Heart right ventricle (tissue), 16 donors: ENCODE measurements around the gene AMZ1. TPM values are rescaled to one million over a fixed set of nuclear protein-coding genes. Genes with fewer than 3 reads are reported as not detected.

Experiments
- ATAC-seq, 8 donors: fragments of 200-7000 bp; cut with Tn5 transposase; one replicate each; pipeline ENCODE4 v1.9.1; 2020; ENCODE audit warnings: mild to moderate bottlenecking in 8 of 8, moderate library complexity in 8 of 8, moderate number of reproducible peaks in 1 of 8
- DNase-seq, 2 donors: peaks; one replicate each; pipeline ENCODE4 v3.0.0-alpha.2; 2020
- H3K27ac ChIP-seq, 10 donors: fragments of 200-600 bp; sonication (generic) in 2 of 10; one replicate each; pipeline versions ENCODE4 v1.5.0 to v1.8.0; 2020 to 2022; ENCODE audit warnings: mild to moderate bottlenecking in 3 of 10
- H3K27me3 ChIP-seq, 7 donors: fragments of 200-600 bp; one replicate each; pipeline ENCODE4 v1.8.0; 2021 to 2022; ENCODE audit warnings: mild to moderate bottlenecking in 2 of 7
- H3K36me3 ChIP-seq, 9 donors: fragments of 200-600 bp; sonication (generic) in 1 of 9; one replicate each; pipeline versions ENCODE4 v1.5.0 to v1.8.0; 2020 to 2022; ENCODE audit warnings: mild to moderate bottlenecking in 2 of 9
- H3K4me1 ChIP-seq, 9 donors: fragments of 200-600 bp; sonication (generic) in 1 of 9; one replicate each; pipeline versions ENCODE4 v1.5.0 to v1.8.0; 2020 to 2022; ENCODE audit warnings: mild to moderate bottlenecking in 4 of 9
- H3K4me3 ChIP-seq, 10 donors: fragments of 200-600 bp; sonication (generic) in 2 of 10; one replicate each; pipeline versions ENCODE4 v1.5.0 to v1.8.0; 2020 to 2022; ENCODE audit warnings: mild to moderate bottlenecking in 7 of 10, moderate library complexity in 2 of 10
- H3K9me3 ChIP-seq, 11 donors: fragments of 200-600 bp in 10 of 11; sonication (generic) in 2 of 11; one replicate each; pipeline versions ENCODE4 v1.5.0 to v1.8.0; 2013 to 2022; ENCODE audit warnings: mild to moderate bottlenecking in 2 of 11, control low read depth in 1 of 11, moderate library complexity in 1 of 11
- CTCF ChIP-seq, 9 donors: fragments of 200-600 bp; sonication (generic) in 2 of 9; IDR thresholded peaks; one replicate each; pipeline versions ENCODE4 v1.5.0 to v1.8.0; 2021 to 2022; ENCODE audit warnings: antibody characterized with exemption in 9 of 9, mild to moderate bottlenecking in 5 of 9, moderate library complexity in 1 of 9
- WGBS, 2 donors: extraction: QIAGEN DNeasy Blood & Tissue Kit; methylation state at CpG; one replicate each; pipeline ENCODE4 v1.1.7; 2013; ENCODE audit warnings: inconsistent platforms in 1 of 2; 5-methylcytosine and 5-hydroxymethylcytosine counted together
- intact Hi-C, 10 donors: fragments of 100-400 bp; cut with DNase I; formaldehyde crosslinking; loops; one replicate each; pipeline versions ENCODE4 v1.11.1 to v1.14.2; 2022
- polyA plus RNA-seq, 2 donors: library from polyadenylated mRNA; stranded (reverse); fragments of 200-250 nt; gene quantifications; one replicate each; pipeline ENCODE4 v1.2.3, GENCODE V29; 2013
- total RNA-seq, 10 donors: library from RNA; stranded (reverse); fragmentation: NEBNext Ultra II Directional in 3 of 10; extraction: Animal tissue kit (Norgen Biotek cat#: 25700) in 3 of 10; gene quantifications; one replicate each; pipeline versions ENCODE4 v1.2.1 to v1.2.4, GENCODE V29; 2021 to 2023
- donor health status: Arrhythmogenic right ventricular cardiomyopathy.
- donor health status: ischemic (EF 13 %, LVEDD 7.1; RV severe dilation, severe dysfunction).
- donor health status: healthy with polysubstance abuse.
- donor health status: DM: no; HTN: yes; CAD: no.
- donor health status: DM: no; HTN: no; CAD: no.
- donor health status: ischemic (EF 25% LVEDD 6.9; RV normal size, moderate dysfunction).
- donor health status: ischemic (EF 25% LVEDD 5.7; RV mildly dilated, moderate dysfunction).
- donor health status: healthy.
- donor health status: DM: yes; HTN: yes; CAD: no.
- donor health status: Ischemic cardiomyopathy.
- donor health status: ischemic (EF 35%, LVEDD 5.7; RV mildly dilated, moderate dysfunction).
- donor health status: nonischemic (EF 11% LVEDD 7.7; RV severe dilation, severe dysfunction).
- donor health status: DM: yes; HTN: yes; CAD: no.
- donor health status: PGD.
- donor health status: ischemic (EF 29% LVEDD 5.4; RV normal size, mild dysfunction).
- donor health status: nonischemic (EF 23%, LVEDD 6.1; RV moderate dilation, normal function).

The AMZ1 gene
- total and polyA plus RNA-seq, 12 donors = 0.04 to 0.11 (median 0.07) TPM; not detected in 4

DNA sequence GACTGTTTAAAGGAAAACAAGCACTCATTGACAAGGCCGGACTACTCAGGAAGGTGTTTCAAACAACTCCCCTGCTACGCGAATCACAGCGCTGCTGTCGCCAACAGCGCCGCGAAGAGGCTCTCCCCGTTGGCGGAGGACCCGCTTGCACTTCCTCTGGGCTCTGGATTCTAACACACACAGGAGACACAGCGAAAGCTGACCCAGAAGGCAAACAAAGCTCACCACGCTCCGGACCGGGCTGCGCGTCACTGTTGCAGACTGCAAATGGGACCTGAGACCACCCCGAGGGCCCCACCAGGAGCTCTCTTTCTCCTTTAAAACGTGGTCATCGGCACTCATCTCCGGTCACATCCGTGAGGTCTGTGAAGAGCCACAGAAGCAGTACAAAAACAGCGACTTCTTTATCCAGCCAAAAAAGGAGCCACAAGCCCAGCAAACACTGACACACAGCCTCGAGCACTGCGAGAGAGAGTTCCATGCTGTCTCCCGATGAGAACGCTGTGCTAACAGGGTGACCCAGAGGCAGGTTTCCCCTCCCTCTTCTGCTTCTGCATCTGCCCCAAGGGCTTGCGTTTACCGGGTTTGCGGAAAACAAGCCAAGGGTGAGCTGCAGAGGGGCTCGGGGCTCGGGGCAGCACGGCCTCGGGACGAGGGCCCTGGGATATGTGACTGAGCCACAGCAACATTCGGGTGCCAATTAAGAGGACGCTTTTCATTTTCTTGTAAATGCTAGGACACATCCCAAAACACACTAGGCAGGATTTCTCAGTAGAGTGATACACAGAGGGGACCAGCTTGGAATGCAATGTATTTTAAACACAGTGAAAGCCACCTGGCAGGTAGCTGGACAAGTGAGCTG is 41.3 kb downstream of the AMZ1 start:
- intact Hi-C loops = loop anchor here in 1 of 10 donors (10.0 kb wide), 1 partner anchor 76 kb away; no protein-coding TSS in a partner anchor
- peak in 1 of 8 donors; percentile 34 for ATAC-seq
- no peaks in the 10 kb centered on the region for H3K27me3 ChIP-seq
- no peak overlapping the region for H3K4me3 ChIP-seq
- H3K9me3 ChIP-seq = peaks cover 0 to 9% (median 0%) of the 10 kb centered on the region in 11 donors
- H3K36me3 ChIP-seq = peaks cover 0 to 60% (median 10%) of the 10 kb centered on the region in 9 donors
- no peak for TF ChIP-seq CTCF (IDR thresholded peaks at IDR 0.05)
- 82 to 84% methylated on average over 37 of the region's 37 CpGs for WGBS, 2 donors
- peak overlapping the region in 2 of 10 donors; percentile 43 to 72 for H3K27ac ChIP-seq
- DNase-seq = no peak
- H3K4me1 ChIP-seq = peaks cover 7 to 48% (median 19%) of the 10 kb centered on the region in 9 donors

DNA sequence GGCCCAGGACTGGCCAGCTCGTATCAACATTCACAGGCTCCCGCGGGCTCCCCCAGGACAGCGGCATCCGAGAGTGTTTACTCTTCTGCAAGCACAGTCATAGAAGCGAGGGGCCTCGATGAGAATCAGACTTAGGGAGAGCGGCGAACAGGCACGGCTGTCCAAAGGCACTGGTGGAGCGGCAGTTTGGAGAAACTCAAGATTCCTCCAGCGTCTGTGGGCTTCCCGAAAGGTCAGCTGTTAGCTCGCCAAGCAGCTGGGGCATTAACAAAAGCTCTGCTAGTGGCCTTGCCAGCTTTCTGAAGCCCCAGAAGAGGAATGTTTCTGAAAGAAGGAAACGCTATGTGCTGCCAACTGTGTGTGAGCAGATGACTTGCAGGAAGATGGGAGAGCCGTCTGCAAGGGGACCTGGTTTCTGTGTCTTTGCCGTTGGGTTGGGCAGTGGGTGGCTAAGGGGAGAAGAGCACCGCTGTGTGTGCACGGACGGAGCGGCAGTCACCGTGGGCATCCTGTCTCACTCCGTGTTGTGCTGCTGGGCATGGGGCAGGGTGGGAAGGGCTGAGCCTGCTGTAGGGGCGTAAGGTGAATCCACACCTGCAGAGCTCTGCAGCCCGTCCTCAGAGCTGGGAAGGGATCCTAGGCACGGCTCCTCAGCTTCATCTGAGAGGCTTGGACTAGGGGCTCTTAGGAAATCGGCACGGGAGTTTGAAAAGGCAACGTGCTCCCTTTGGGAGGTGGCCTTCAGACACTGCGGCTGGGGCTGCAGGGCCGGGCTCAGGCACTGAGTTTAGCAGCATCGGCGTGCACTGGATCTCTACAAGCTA is 42.1 kb downstream of the AMZ1 start:
- peak in 1 of 8 donors; percentile 16 for ATAC-seq
- no peak for DNase-seq
- H3K27me3 ChIP-seq = no peaks in the 10 kb centered on the region
- no peak overlapping the region for H3K4me3 ChIP-seq
- H3K27ac ChIP-seq = peak overlapping the region in 2 of 10 donors; percentile 9 to 72
- intact Hi-C loops = loop anchor here in 1 of 10 donors (10.0 kb wide), 2 partner anchors 75 to 115 kb away; partner anchors contain the start of gene GNA12
- no peak for TF ChIP-seq CTCF (IDR thresholded peaks at IDR 0.05)
- WGBS, 2 donors = 84% methylated on average over 33 of the region's 33 CpGs
- peaks cover 0 to 9% (median 0%) of the 10 kb centered on the region in 11 donors for H3K9me3 ChIP-seq
- H3K4me1 ChIP-seq = peaks cover 13 to 57% (median 27%) of the 10 kb centered on the region in 9 donors
- H3K36me3 ChIP-seq = peaks cover 0 to 57% (median 10%) of the 10 kb centered on the region in 9 donors

DNA sequence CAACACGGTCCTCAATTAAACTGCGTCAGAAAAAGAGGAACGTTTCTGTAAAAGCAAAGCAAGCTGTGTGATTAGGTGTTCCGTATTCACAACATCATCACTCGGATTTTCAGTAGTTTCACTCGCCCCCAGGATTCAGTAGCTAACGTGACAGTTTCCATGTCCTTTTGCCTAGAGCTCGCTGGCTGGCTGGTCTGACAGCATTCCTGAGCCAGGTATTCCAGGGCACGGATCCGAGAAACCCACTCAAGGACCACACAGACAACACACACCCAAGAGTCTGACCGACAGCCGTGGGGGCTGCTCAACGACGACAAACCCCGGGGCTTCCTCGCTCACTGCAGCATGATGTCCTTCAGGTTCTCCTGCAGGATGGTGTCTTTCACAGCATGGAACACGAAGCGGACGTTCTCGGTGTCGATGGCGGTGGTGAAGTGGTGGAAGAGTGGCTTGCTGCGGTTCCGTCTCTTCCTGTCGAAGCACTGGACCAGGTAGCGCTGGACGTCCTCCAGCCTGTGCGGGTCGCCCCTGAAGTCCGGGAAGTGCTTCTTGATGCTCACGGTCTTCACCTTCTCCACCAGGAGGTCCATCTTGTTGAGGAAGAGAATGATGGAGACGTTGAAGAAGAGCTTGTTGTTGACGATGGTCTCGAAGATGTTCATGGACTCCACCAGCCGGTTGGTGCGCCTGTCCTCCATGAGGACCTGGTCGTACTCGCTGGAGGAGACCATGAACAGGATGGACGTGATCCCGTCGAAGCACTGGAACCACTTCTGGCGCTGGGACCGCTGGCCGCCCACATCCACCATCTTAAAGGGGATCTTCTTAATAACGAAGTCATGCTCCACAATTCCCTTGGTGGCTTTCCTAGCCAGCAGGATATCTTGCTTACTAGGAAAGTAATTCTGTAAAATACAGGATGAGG is 43.1 kb downstream of the AMZ1 start:
- Histone ChIP-seq H3K27me3 (no peaks in the 10 kb centered on the region), H3K27ac (no peak overlapping the region), H3K9me3 (peaks cover 0 to 9% (median 0%) of the 10 kb centered on the region in 11 donors), H3K4me1 (peaks cover 20 to 64% (median 37%) of the 10 kb centered on the region in 9 donors), H3K4me3 (no peak overlapping the region), H3K36me3 (peaks cover 0 to 47% (median 10%) of the 10 kb centered on the region in 9 donors)
- DNase-seq = no peak
- intact Hi-C loops = loop anchor here in 1 of 10 donors (10.0 kb wide), 1 partner anchor 114 kb away; the partner anchor contains the start of gene GNA12
- ATAC-seq = no peak
- TF ChIP-seq CTCF (IDR thresholded peaks at IDR 0.05) = no peak
- 96 to 97% methylated on average over 45 of the region's 45 CpGs for WGBS, 2 donors
